IMR-90 (cell line): Measurements from ENCODE around the gene IL12RB1. TPM values are rescaled to one million over a fixed set of nuclear protein-coding genes. Genes with fewer than 3 reads are reported as not detected.
A peak's percentile ranks its signal among the peaks of the same experiment; 100 is the strongest.

Source experiments
- ATAC-seq: fragments of 200-7000 bp; cut with Tn5 transposase; 2 replicates; pipeline ENCODE4 v1.9.1; 2020; ENCODE audit warnings: low read depth, mild to moderate bottlenecking, moderate library complexity
- BruUV-seq: library from RNA; stranded (reverse); fragments of 400-500 nt; replicated peaks from 2 replicates; lab custom pipeline; 2021; lab: Mats Ljungman, UMichigan
- CTCF ChIA-PET: fragments of 300-600 bp; formaldehyde crosslinking; extraction: SDS; loops from one replicate; lab custom pipeline; 2021; ENCODE audit warnings: antibody characterized with exemption; lab: Yijun Ruan, JAX
- POLR2A ChIA-PET: fragments of 300-600 bp; sonication (Branson Sonifier 250); formaldehyde crosslinking; loops from one replicate; lab custom pipeline; 2022; ENCODE audit warnings: antibody characterized with exemption; ENCODE audit not compliant: unreplicated experiment; lab: Charles Lee
- DNase-seq: peaks from one replicate; pipeline ENCODE4 v3.0.0; 2013
- H2AFZ ChIP-seq: replicated peaks from 2 replicates; pipeline ENCODE3; 2013; ENCODE audit warnings: low read length, mild to moderate bottlenecking; ENCODE audit not compliant: poor library complexity
- H2AK5ac ChIP-seq: 2 replicates; pipeline ENCODE4 v1.6.1; 2013; ENCODE audit warnings: low read depth, low read length, inconsistent platforms
- H2AK9ac ChIP-seq: replicated peaks from 2 replicates; pipeline ENCODE3; 2013; ENCODE audit warnings: mild to moderate bottlenecking, low read depth, low read length, moderate library complexity; ENCODE audit not compliant: poor library complexity
- H2BK120ac ChIP-seq: 2 replicates; pipeline ENCODE4 v1.6.1; 2013; ENCODE audit warnings: low read depth, low read length, inconsistent platforms
- H2BK15ac ChIP-seq: 3 replicates; pipeline ENCODE4 v1.6.1; 2013; ENCODE audit warnings: low read depth, low read length, inconsistent platforms
- H2BK20ac ChIP-seq: 2 replicates; pipeline ENCODE4 v1.6.1; 2013; ENCODE audit warnings: low read depth, mild to moderate bottlenecking, inconsistent platforms, low read length, moderate library complexity
- H2BK5ac ChIP-seq: 2 replicates; pipeline ENCODE4 v1.6.1; 2013; ENCODE audit warnings: mild to moderate bottlenecking, low read depth, low read length, inconsistent platforms; ENCODE audit not compliant: poor library complexity, severe bottlenecking
- H3K14ac ChIP-seq: replicated peaks from 2 replicates; pipeline ENCODE4 v1.6.1; 2013; ENCODE audit warnings: low read depth, low read length, inconsistent platforms
- H3K18ac ChIP-seq: 2 replicates; pipeline ENCODE4 v1.6.1; 2013; ENCODE audit warnings: low read depth, low read length, control low read depth
- H3K23ac ChIP-seq: 2 replicates; pipeline ENCODE4 v1.6.1; 2013; ENCODE audit warnings: low read depth, low read length, inconsistent platforms
- H3K27ac ChIP-seq: 2 replicates; pipeline ENCODE4 v1.5.1; 2013; ENCODE audit warnings: mild to moderate bottlenecking, control low read depth, low read length; ENCODE audit not compliant: insufficient read depth
- H3K27me3 ChIP-seq: 2 replicates; pipeline ENCODE4 v1.6.1; 2013; ENCODE audit warnings: low read length; ENCODE audit not compliant: control insufficient read depth, insufficient read depth
- H3K36me3 ChIP-seq: 2 replicates; pipeline ENCODE4 v1.6.1; 2013; ENCODE audit warnings: low read length, mixed read lengths; ENCODE audit not compliant: control insufficient read depth, insufficient read depth
- H3K4ac ChIP-seq: 2 replicates; pipeline ENCODE4 v1.6.1; 2013; ENCODE audit warnings: low read depth, low read length, inconsistent platforms
- H3K4me1 ChIP-seq: 2 replicates; pipeline ENCODE4 v1.6.1; 2013; ENCODE audit warnings: low read length, mixed read lengths; ENCODE audit not compliant: control insufficient read depth, insufficient read depth
- H3K4me2 ChIP-seq: 2 replicates; pipeline ENCODE4 v1.6.1; 2013; ENCODE audit warnings: low read depth, mild to moderate bottlenecking, control low read depth, low read length, moderate library complexity
- H3K4me3 ChIP-seq: 2 replicates; pipeline ENCODE4 v1.5.1; 2013; ENCODE audit warnings: low read depth, mild to moderate bottlenecking, control low read depth, low read length, moderate library complexity; ENCODE audit not compliant: insufficient read depth
- H3K56ac ChIP-seq: 2 replicates; pipeline ENCODE4 v1.6.1; 2013; ENCODE audit warnings: low read length, inconsistent platforms; ENCODE audit not compliant: insufficient read depth; ENCODE audit errors: extremely low read depth
- H3K79me1 ChIP-seq, 2 experiments: 2 replicates each; pipeline ENCODE4 v1.6.1; 2013; ENCODE audit warnings: low read length in 2 of 2, inconsistent platforms in 1 of 2, low read depth in 1 of 2
- H3K9ac ChIP-seq: 2 replicates; pipeline ENCODE4 v1.6.1; 2013; ENCODE audit warnings: low read depth, low read length, control low read depth
- H3K9me1 ChIP-seq: 2 replicates; pipeline ENCODE4 v1.6.1; 2013; ENCODE audit warnings: low read length, inconsistent platforms; ENCODE audit not compliant: insufficient read depth
- H3K9me3 ChIP-seq: 2 replicates; pipeline ENCODE4 v1.6.1; 2013; ENCODE audit warnings: low read length; ENCODE audit not compliant: control insufficient read depth, insufficient read depth
- H4K20me1 ChIP-seq: 2 replicates; pipeline ENCODE4 v1.6.1; 2013; ENCODE audit warnings: low read length, inconsistent platforms; ENCODE audit not compliant: insufficient read depth
- H4K5ac ChIP-seq: 2 replicates; pipeline ENCODE4 v1.6.1; 2013; ENCODE audit warnings: mild to moderate bottlenecking, low read depth, low read length, control low read depth
- H4K8ac ChIP-seq, 2 experiments: 2 replicates each; pipeline ENCODE4 v1.6.1; 2013; ENCODE audit warnings: low read depth in 2 of 2, low read length in 2 of 2, control low read depth in 1 of 2, inconsistent platforms in 1 of 2
- H4K91ac ChIP-seq: 2 replicates; pipeline ENCODE4 v1.6.1; 2013; ENCODE audit warnings: low read depth, low read length, inconsistent platforms; ENCODE audit not compliant: insufficient read depth
- CTCF ChIP-seq: conservative IDR thresholded peaks from 2 replicates; pipeline ENCODE4 v1.5.1; 2012; ENCODE audit warnings: mild to moderate bottlenecking, low read depth, low read length, improper control_type of control experiment
- NFE2L2 ChIP-seq: fragments of 150-350 bp; IDR thresholded peaks from 2 replicates; pipeline ENCODE4 v1.6.1; 2016; ENCODE audit warnings: low read depth, mild to moderate bottlenecking, low read length
- RAD21 ChIP-seq: IDR thresholded peaks from 2 replicates; pipeline ENCODE4 v1.6.1; 2012; ENCODE audit warnings: low read length, improper control_type of control experiment
- RFX5 ChIP-seq: IDR thresholded peaks from 2 replicates; pipeline ENCODE4 v1.8.0; 2012; ENCODE audit warnings: low read depth, mild to moderate bottlenecking, low read length, moderate library complexity
- USF2 ChIP-seq: fragments of 150-350 bp; IDR thresholded peaks from 2 replicates; pipeline ENCODE4 v1.6.1; 2017; ENCODE audit warnings: mild to moderate bottlenecking, antibody characterized with exemption, low read length, low read depth
- WGBS, 2 experiments: methylation state at CpG; one replicate each; pipeline versions ENCODE4 v1.1.5 to v1.1.7; 2013; ENCODE audit warnings: missing lambda C conversion rate in 2 of 2; ENCODE audit not compliant: insufficient read length in 1 of 2; ENCODE audit errors: extremely low coverage in 2 of 2; 5-methylcytosine and 5-hydroxymethylcytosine counted together
- dilution Hi-C: fragments of 300-500 bp; cut with HindIII; formaldehyde crosslinking; loops from one replicate; pipeline ENCODE4 v1.14.3; 2018; ENCODE audit warnings: low sequenced_read_pairs; ENCODE audit not compliant: unreplicated experiment
- in situ Hi-C: fragments of 300-500 bp; cut with MboI; formaldehyde crosslinking; loops from 3 replicates; pipeline ENCODE4 v1.14.3; 2019; ENCODE audit warnings: low sequenced_read_pairs, inconsistent platforms, mixed read lengths
- intact Hi-C: fragments of 100-400 bp; cut with micrococcal nuclease; formaldehyde crosslinking; loops from 2 replicates; pipeline ENCODE4 v1.10.0; 2022
- polyA plus RNA-seq, 3 experiments: library from polyadenylated mRNA; depleted of rRNA; stranded (reverse); fragments of >200 nt; gene quantifications; 2 replicates each; pipeline ENCODE4 v1.2.3, GENCODE V29; 2012; ENCODE audit warnings: low replicate concordance in 1 of 3
- total RNA-seq: library from RNA; depleted of rRNA; stranded (reverse); fragments of >200 nt; gene quantifications from 2 replicates; pipeline ENCODE4 v1.2.3, GENCODE V29; 2012

IL12RB1 gene
- total and polyA plus RNA-seq, 2 of the 4 experiments (the other 2 are of a cell fraction) = not detected

- no peak overlapping the region for H3K14ac ChIP-seq
- intact Hi-C loops (no loop called here), dilution Hi-C loops (no loop called here), in situ Hi-C loops (no loop called here)
- no peaks in the 10 kb centered on the region; a peak in 1 of 4 replicates for H3K79me1 ChIP-seq
- no peak overlapping the region for H3K4ac ChIP-seq
- H2BK5ac ChIP-seq = no peak overlapping the region
- no peak overlapping the region for H4K5ac ChIP-seq
- no peak overlapping the region for H4K91ac ChIP-seq
- BruUV-seq = no TSS peak
- no peak overlapping the region for H3K23ac ChIP-seq
- H3K56ac ChIP-seq = no peak overlapping the region
- H3K27ac ChIP-seq = no peak overlapping the region
- H2BK20ac ChIP-seq = no peak overlapping the region
- ATAC-seq (no peak), DNase-seq (no peak)
- no peak overlapping the region for H3K18ac ChIP-seq
- H3K9me1 ChIP-seq = 0 out of 2 replicates have a peak, but pooled peaks cover 3% of the 10 kb centered on the region
- H3K36me3 ChIP-seq = 0 out of 2 replicates have a peak, but pooled peaks cover 2% of the 10 kb centered on the region
- H2AK9ac ChIP-seq = no peak overlapping the region
- peaks cover 12% of the 10 kb centered on the region for H3K4me1 ChIP-seq
- peaks cover 4% of the 10 kb centered on the region; the same call in 1 of the 2 replicates for H4K20me1 ChIP-seq
- TF ChIP-seq NFE2L2 (no peak), CTCF (no peak), RAD21 (no peak), RFX5 (no peak), USF2 (no peak)
- H3K9ac ChIP-seq = no peak overlapping the region
- H3K4me2 ChIP-seq = no peak overlapping the region
- no peak overlapping the region for H4K8ac ChIP-seq
- WGBS, 2 experiments = 76% methylated on average over 2 of the region's 2 CpGs; no CpG with 5 or more reads in 1 of the 2 experiments
- ChIA-PET CTCF (no interaction called here), POLR2A (interaction anchor here (1.4 kb wide), 1 partner anchor 173 kb away, joined by 3 read pairs; the partner anchor contains the start of gene JUND)
- H3K27me3 ChIP-seq = no peaks in the 10 kb centered on the region
- H3K4me3 ChIP-seq = no peak overlapping the region
- H2BK15ac ChIP-seq = no peak overlapping the region
- no peaks in the 10 kb centered on the region for H3K9me3 ChIP-seq
- H2BK120ac ChIP-seq = no peak overlapping the region
- peak overlapping the region; percentile 97 for H2AFZ ChIP-seq
- no peak overlapping the region for H2AK5ac ChIP-seq
Observed at GRCh38 chr19:18108897-18109296, 22.2 kb upstream of the IL12RB1 start.
